ENCODE results near the gene ASB1.

GRCh38 chr2:238473014-238473413 lies 46.3 kb downstream of the ASB1 start:
- TF ChIP-seq CTCF (conservative IDR thresholded peaks at IDR 0.05 in 1 of 2, IDR thresholded peaks at IDR 0.05 in 1 of 2; ENCODE audit: low read depth in 1 of 2, low read length in 2 of 2) (no peak), EZH2 (IDR thresholded peaks at IDR 0.05; ENCODE audit: low read length, missing control alignments) (no peak)
